Retinal pigment epithelial cell (primary cell): ENCODE results near the gene TUBB2B.

ENCODE experiments used
- DNase-seq: peaks from one replicate; pipeline ENCODE4 v3.0.0-alpha.2; 2010; ENCODE audit warnings: low read depth
- H3K4me3 ChIP-seq: 2 replicates; pipeline ENCODE4 v1.5.1; 2011; ENCODE audit warnings: mild to moderate bottlenecking, low read length, control low read depth, moderate library complexity
- CTCF ChIP-seq: conservative IDR thresholded peaks from 2 replicates; pipeline ENCODE4 v1.5.1; 2011; ENCODE audit warnings: low read depth, low read length, control low read depth, inconsistent platforms

The TUBB2B gene

GRCh38 chr6:3240595-3240994, 13.1 kb upstream of the TUBB2B start:
- DNase-seq = no peak
- TF ChIP-seq CTCF = no peak

GRCh38 chr6:3239110-3239830, 11.8 kb upstream of the TUBB2B start:
- no peak overlapping the region for H3K4me3 ChIP-seq
- DNase-seq = no peak
- peak; percentile 31 for TF ChIP-seq CTCF

More at GRCh38 chr6:3240595-3240994, 13.1 kb upstream of the TUBB2B start:
- H3K4me3 ChIP-seq = no peak overlapping the region

- TF ChIP-seq CTCF = no peak
- DNase-seq = no peak
- H3K4me3 ChIP-seq = no peak overlapping the region
These were observed 10.6 kb upstream of the TUBB2B start for GRCh38 chr6:3237761-3238662.

GRCh38 chr6:3236005-3236404, 8.6 kb upstream of the TUBB2B start:
- H3K4me3 ChIP-seq = no peak overlapping the region
- no peak for TF ChIP-seq CTCF
- DNase-seq = no peak

- no peak for TF ChIP-seq CTCF
- no peak for DNase-seq
- no peak overlapping the region for H3K4me3 ChIP-seq
These were observed 8.0 kb upstream of the TUBB2B start for GRCh38 chr6:3235486-3235885.

GRCh38 chr6:3233904-3234303, 6.5 kb upstream of the TUBB2B start:
- TF ChIP-seq CTCF = no peak
- no peak overlapping the region for H3K4me3 ChIP-seq
- no peak for DNase-seq
